Activated CD4-positive, alpha-beta T cell treated with anti-CD3 and anti-CD28 coated beads for 1 hour (primary cell): ENCODE data around the gene CTIF.

Experiments used
- DNase-seq: peaks from one replicate; pipeline ENCODE4 v3.0.0-alpha.2; 2020

The CTIF gene

DNA sequence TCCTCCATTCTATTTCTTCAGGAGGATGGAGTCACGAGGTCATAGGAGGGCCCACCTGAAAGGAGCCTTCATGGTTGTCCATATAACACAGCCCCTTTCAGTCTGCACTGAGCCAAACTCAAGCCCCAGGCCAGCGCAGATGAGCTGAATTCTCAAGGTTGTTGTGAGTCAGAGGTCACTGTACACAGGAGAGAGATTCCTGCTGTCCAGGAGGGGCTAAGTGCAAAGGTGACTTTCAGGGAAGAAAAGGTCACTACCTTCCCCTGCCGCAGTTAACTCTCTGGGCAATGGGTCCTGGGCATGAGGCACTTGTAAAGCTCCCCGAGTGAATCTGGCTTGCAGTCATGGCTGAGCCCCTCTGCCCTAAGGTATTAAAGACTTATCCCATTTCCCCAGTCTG is 150.7 kb downstream of the CTIF start:
- DNase-seq = no peak

DNA sequence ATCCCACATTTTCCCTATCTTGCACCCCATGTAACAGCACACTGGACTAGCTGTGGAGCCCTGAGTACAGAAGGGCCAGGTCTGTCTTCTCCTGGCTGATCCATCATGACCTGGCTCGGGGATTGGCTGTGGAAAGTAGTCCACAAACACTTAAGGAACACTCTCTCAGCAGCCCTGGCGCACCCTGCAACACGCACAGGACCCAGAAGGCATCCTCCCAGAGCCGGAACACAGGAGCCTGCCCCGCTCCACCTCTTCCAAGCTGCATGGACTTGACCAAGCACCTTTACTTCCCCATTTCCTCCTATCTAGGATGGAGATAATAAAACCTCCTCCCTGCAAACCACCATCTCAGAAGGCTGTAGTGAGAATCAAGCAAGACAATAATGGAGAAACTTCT is 151.7 kb downstream of the CTIF start:
- no peak for DNase-seq

DNA sequence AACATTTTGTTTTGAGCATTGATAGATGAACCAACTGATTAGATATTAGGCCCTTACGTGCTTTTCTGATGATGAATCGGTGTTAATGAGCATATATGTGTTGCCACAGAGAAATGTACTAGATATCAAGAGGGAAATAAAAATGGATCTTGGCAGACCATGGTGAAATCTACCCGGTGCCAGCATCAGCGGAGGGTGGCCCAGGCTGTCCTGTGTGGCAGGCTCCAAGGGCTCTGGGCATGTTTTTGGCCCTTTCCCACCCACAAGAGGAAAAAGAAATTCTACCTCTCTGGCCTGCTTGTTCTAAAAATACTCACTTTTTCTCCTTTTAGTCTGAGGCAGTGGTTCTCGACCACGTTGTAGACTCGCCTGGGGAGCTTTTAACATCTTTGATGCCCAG is 154.2 kb downstream of the CTIF start:
- DNase-seq = no peak

DNA sequence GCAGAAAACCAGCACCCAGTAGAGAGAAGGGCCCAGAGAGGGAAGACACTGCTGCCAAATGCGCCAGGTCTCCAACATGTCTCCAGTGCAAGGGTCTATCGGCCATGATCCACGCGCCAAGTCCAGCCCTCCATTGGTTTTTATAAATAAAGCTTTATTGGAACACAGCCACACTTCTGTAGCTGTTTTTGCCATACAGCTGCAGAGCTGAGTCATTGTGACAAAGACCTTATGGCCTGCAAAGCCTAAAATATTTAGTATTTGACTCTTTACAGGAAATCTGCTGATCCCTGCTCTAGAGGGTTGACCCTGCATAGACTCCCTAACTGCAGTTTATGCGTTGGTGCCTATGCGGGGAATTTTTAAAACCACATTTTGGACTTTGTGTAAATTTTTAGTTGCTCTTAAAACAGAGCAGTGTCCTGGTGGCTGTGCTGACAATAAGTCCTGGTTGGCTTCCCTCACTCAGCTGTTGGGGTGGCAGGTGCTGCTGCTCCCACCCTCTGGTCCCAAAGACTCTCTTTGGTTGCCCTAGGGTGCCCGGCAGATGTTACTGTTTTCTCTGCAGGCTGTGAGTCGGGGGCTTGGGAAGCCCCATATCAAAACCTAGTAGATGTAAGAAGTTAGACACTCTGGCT is 154.9 kb downstream of the CTIF start:
- no peak for DNase-seq

DNA sequence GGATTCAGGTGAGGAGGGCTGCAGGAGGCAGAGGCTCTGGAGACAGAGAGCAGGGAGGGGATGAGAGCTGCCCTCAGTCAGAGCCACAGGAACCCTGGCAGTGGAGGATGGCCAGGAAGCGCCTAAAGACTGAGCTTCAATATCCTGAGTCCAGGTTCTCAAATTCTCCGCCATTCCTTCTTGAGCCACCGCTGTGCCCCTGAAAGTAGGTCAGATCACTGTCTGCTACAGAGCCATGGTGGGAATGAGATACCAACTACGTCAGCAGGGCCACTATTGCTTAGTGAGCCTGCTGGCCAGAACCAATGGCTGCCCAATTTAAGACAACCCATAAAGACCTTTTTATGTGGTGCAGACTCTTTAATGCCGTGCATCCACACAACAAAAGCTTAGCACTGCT is 155.5 kb downstream of the CTIF start:
- no peak for DNase-seq

DNA sequence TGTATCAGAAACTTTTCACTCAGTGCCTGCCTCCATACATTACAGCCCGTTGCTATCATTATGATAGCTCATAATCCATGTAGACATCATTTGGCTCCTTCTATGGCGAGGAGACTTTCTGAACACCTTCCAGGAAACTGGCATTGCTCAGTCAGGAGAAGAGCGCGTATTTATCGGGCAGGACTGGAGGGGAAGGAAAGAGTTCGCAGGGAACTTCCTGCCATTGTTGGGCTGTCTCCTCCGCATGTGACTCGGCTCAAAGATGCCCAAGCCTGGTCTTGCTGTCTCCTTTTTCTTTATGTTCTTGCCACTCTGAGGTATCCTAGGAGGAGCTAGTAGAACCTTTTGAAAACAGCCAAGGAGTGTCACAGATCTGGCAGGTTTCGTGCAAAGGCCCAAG is 156.8 kb downstream of the CTIF start:
- DNase-seq = no peak

DNA sequence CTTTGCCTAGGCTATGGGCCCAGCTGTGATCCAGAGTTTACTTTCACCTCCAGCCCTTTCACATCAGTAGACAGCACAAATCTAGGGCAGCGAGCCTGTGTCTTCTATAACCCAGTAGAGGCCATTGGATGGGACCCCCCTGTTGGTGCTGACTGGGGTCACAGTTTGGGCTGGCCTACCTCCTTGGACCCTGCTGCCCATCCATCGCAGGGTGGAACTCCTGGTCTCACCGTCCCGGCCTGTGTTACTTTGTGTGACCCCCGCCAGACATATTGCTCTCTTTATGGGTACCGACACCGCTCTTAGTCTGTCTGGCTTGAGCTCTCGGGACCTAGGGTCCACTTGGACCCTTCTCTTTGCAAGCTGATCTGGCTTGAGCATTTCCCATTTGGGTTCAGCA is 157.4 kb downstream of the CTIF start:
- DNase-seq = no peak

DNA sequence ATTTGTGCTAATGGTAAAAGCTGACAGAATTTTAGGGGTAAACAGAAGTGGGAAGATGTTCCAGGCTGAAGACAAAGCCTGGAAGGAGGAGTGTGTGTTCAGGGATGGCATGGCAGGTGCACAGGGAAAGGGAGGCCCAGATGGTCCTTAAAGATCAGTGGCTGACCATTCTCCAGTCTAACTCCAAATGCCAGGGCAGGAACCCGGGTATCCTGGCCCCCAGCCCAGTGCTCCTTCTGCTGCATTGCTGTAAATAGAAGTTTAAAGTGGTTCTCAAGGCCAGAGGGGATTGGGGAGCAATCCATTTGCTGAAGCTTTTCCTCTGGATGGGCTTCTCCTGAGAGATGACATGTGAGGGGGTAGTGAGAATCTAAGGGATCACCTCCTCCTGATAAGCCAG is 158.6 kb downstream of the CTIF start:
- no peak for DNase-seq

DNA sequence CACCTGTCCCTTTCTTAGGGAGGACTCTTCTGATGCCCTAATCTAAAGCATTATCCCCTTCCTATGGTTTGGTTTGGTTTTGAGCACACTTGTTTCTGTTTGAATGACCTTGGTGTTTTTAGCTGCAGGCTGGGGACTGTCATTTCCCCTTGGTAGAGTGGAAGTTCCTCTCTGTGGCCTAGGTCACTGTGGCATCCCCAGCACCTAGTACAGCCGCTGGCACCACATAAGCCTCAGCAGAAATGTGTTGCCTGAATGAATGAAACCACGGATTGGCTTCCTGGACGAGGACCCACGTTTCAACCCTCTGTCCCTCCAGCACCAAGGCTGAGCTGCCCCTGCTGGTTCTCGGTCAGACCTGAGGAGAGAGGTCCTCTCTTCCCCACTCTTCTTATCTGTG is 159.9 kb downstream of the CTIF start:
- no peak for DNase-seq

DNA sequence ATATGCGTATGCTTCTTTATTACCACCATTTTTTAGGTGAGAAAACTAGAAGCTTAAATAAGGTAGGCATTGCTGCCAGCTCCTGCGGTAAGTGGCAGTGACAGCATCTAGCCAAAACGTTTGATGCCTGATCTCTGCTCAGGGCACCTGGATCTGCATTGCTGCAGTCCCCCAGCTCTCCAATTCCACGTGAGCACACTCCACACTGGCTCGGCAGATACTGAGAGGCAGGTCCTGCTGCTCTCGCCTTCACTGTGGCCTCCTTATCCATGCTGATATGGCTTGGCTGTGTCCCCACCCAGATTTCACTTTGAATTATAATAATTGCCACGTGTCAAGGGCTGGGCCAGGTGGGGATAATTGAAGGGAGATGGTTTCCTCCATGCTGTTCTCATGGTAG is 160.9 kb downstream of the CTIF start:
- no peak for DNase-seq

DNA sequence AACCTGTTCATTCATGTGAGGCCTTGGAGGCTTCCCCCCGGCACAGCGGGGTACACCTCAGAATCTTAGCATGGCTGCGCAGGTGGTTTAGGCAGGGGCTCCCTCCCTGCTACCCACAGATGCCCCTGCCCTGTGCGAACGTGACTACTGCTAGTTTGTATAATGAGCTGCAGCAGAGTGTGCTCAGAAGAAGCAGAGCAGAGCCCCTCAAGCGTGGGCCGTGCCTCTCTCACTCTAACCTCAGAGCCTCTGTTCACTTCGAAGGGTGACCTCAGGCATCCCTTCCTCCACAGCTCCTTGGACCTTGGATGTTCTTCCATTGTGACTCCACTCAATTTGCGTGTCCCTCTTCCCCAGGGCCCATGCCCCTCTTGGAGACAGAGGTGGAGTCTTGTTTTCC is 161.6 kb downstream of the CTIF start:
- no peak for DNase-seq

DNA sequence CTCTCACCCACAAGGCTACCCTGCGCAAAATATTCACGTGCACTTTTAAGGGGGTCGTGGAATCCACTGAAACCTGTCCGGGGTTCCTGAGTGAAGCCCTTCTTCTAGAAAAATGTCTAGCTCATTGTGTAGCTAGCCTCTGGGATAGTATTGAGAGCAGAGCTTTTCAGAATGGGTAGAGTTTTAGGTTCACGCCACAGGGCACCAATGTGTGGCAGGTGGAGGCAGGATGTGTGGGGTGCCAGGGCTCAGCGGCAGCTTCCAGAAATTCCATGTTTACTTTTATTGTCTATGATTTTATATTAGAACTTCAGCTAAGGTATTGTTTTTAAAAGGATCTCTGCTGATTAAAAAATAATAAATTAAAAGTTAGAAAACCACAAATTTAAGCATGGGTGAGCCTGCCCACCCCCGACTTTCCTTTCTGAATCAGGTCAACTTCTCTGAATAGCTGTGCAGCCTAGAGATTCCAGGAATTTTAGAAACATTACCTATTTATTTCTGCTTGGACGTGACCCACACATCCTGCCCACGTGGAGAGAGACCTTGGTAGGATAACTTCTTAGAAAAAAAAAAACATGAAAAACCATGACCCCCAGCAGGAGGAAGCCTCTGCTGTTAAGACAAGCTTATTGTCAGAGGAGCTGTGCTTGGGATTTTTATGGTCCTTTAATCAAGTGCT is 163.7 kb downstream of the CTIF start:
- no peak for DNase-seq

DNA sequence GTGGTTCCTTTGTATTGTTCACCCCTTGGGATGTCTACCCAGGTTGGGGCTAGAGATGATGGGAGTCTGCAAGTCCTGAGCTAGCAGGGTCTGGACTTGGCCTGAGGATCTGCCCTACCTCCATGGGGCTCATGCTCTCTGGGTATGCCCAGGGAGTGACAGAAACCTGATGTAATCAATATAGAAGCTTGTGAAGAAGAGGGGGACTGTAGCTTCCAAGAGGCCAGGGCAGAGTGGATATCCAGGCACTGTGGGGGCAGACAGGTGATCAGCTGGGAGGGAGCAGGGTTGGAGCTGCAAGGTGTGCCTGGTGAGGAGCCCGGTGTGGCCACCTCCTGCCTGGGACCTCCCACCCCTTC is 164.2 kb downstream of the CTIF start:
- no peak for DNase-seq

DNA sequence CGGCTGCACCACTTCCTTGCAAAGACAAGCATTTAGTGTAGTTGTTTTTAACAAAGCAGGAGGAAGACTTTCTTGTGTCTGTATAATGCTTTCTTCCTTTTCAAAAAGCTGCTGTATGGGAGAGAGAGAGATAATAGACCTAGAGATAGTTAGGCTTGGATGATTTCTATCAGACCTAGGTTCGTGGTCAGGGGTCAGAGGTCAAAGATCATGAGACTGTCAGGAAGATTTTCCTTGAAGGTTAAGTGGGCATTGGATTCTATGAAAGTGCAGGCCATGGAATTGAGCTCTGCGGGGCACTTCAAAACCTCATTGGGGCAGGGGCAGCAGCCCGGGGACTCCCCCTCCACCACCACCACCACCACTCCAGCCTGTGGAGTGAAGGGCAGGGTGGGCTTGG is 164.6 kb downstream of the CTIF start:
- DNase-seq = no peak

DNA sequence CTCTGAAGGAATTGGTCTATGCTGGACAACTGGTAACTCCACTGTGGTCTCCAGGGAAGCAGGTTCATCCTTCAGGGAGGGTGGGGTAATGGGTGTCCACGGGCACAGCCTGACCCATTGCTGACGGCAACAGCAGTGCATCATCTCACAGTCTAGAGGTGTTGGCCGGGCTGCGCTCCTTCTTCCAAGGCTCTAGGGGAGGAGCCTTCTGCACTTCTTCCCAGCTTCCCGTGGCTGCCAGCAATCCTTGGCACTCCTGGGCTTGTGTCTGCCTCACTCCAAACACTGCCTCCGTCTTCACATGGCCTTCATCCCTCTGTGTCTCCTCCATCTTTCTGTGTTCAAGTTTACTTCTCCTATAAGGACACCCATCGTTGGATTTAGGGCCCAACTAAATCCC is 166.2 kb downstream of the CTIF start:
- DNase-seq = no peak

DNA sequence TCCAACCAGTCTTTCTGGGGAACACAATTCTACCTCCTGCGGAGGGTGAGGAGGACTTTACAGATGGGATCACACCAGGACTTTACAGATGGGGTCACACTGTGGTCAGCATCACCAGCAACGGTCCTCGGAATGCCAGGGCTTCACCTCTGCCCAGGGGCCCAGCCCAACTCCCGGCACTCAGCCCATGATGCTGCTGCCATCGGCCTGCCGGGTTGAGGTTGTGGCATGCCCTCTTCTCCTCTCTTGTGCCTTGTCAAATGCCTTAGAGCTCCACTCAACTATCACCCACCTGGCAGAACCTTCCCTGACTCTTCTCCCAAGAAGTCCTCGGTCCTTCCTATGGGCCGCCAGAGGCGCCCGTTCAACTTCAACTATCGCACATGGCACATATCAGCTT is 166.7 kb downstream of the CTIF start:
- DNase-seq = no peak

DNA sequence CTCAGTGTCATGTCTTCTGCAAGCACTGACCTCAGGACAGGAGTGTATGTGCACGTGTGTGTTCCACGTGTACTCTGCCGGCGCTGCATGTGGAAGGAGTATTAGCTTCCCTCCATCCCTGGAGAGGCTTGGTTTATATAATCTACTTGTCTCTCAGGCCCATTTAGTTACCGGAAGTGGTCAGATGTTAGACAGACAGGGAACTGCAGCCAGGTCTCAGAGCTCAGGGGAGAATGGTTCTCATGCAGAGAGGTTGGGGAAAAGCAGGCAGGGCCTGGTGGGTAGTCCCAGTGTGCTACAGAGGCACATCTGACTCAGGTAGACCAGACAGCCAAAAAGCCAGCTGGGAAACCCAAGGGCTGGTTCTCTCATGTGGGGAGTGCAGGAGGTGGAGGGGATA is 167.9 kb downstream of the CTIF start:
- DNase-seq = no peak

DNA sequence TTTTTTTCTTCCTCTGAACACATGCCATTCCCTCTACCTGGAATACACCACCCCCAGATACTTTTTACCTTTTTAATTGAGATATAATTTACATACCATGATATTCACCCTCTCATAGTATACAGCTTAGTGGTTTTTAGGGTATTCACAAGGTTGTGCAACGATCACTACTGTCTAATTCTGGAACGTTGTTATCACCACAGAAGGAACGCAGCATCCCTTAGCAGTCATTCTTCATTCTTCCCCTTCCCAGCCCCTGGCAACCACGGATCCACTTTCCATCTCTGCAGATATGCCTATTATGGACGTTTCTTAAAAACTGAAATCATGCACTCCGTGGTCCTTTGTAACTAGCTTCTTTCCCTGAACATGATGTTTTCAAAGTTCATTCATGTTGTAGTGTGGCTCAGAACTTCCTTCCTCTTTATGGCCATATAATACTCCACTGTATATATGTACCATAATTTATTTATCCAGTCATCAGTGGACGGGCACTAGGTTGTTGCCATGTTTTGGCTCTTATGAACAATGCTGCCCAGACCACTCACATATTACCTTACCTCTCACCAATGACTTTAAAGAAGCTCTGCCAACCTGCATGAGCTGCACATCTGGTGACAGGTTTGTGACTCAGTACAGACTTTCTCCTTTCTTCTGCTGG is 168.9 kb downstream of the CTIF start:
- no peak for DNase-seq

DNA sequence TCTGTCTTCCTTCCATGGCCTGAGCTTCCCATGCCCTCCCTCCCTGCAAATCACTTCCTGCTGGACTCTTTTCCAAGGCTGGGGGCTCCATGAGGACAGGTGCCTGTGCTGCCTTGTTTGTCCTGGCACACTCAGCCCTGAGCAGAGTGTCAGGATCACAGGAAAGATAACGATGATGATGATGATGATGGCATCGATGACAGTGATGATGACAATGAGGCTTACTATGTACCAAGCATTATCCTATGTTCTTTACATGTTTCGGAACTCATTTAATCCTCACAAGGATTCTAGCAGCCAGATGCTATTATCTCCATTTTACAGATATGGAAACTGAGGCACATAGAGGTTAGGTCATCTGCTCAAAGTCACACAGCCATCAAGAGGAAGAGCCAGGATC is 170.0 kb downstream of the CTIF start:
- DNase-seq = no peak

DNA sequence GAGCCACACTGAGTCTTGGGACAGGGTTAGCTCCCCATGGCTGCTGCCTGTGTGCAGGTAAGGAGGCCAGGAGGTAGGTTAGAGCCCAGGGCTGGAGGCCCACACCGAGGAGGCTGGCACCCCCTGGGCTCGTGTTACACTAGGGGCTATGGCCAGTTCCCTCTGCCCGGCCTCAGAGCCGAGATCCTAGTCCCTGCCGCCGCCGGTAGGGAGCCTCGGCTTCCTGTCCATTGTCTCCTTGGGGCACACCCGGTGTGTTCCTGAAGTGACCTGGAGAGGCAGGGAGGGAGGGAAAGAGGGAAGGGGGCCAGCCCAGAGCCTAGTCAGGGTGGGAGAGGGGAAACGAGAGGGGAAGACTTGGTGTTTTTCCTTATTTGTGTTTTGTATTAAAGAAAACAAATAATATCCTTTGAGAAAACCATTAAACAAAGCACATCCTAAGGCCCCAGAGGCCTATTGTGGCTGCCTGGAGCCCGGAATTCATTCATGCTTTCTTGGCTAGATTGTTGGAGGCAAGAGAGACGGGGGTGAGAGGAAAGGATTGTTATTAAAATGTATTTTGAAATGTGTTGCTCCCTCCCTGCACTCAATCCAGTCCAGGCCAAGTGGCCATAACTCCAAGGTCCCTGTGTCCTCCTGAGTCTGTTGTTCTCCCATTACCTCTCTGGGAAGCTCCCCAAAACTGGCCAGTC is 170.7 kb downstream of the CTIF start:
- DNase-seq = no peak

DNA sequence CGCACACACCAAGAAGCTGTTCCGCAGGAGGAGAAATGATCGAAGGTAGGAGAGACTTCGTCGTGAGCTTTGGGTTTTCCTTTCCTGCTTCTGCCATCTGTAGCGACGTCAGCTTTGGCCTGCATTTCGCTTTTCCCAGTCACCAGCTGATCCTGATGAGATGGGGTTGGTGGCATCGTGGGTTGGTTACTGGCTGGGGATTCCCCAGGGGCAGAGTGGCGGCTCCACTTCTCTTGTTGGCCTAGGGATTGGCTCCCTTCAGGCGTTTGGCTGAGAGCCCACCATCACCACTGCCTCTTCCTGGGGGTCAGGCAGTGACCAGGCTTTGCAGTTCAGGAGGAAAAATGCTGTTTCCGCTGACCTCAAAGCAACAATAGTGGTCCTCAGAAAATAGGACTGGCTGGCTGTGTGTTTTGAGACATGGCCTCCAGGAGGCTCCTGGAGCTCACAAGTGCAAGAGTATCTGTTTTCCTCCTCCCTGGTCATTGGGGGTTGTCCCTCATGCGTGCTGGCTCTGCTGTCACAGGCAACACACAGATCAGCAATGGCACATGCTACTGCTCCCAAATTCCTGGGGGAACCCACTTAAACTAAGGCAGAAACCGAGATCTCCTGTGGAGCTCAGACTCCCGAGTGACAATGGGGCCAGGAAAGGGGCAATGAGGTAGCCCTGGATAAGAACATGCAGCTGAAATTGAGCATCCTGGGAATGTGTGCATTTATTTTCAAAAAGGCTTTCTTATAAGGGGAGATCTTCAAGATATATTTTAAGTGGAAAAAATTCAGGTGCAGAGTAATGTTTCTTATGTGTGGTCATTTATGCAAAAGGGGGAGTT is 173.0 kb downstream of the CTIF start:
- DNase-seq = no peak

DNA sequence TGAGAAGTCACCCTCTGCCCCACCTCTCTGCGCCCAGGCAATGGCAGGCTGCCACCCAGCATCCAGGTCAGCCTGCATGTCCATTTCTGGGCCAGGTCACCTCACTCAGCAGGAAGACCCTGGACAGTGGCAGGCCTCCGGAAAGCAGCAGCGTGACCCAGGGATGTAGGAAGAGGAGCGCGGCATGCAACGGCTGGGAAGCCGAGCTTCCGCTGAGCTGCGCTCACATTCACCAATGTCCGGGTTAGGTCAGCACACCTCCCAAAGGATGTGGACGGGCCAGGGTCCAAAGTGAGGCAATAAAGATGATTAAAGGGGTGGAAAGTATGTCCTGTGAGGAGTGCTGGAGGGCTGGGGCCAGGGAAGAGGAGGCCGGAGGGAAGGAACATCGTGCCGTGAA is 174.5 kb downstream of the CTIF start:
- DNase-seq = no peak

DNA sequence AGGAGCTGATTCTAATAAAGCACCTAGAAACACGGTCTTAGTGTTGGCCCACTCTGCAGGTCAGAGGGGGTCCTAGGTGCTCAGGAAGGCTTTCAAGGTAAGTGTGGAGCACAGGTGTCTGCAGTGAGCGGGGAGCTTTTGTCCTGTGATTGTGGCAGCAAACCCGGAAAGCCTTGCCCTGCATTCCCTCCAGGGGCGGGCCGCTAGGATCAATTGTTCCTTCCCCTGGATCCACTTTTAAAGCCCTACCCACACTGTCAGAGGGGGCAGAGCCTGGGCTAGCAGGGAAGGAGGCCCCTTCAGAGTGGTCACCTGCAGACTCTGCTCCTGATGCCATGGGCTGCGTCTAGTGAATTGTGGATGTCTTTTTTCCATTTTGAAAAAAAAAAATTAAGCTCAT is 176.0 kb downstream of the CTIF start:
- DNase-seq = no peak
